Measurements from ENCODE around the gene HSFX3.
"Not testable (repeated sequence)": the region's sequence is repeated elsewhere in the genome, so short reads cannot be mapped to it uniquely, and the experiment has no call there.

Gene HSFX3

DNA sequence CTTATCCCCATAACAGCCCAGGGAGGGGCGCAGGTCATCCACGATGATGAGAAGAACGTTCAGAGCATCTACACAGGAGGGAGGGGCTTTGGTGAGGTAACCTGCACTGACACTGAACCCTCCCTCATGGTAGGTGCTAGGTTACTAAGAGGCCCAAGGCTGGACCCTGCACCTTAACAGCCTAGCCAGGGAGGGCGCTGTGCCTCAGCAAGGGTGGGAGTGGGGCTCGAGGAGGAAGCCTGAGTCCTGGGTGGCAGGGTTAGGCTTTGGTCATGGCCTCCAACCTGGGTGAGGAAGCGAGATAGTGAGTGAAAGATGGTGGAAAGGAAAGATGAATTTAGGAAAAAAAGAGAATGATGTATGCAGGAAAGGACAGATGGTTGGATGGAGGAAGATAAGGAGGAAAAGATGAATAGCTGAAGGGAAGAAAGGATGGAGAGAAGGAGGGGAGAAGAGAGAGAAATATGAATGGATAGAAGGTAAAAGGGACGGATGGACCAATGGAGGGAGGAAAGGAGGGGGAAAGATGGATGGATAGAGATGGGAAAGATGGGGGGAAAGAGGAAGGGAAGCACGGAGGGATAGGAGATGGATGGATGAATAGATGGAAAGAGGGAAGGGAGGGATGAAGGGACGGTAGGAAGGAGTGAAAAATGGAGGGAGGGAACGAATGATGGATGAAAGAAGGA, 45.4 kb downstream of the HSFX3 start:
- DNase-seq (ENCODE audit: low read depth): no peak
- H3K4me3 ChIP-seq (replicated peaks; ENCODE audit: low read depth, low read length): peak overlapping the region; percentile 65
- TF ChIP-seq, protein P1, sequence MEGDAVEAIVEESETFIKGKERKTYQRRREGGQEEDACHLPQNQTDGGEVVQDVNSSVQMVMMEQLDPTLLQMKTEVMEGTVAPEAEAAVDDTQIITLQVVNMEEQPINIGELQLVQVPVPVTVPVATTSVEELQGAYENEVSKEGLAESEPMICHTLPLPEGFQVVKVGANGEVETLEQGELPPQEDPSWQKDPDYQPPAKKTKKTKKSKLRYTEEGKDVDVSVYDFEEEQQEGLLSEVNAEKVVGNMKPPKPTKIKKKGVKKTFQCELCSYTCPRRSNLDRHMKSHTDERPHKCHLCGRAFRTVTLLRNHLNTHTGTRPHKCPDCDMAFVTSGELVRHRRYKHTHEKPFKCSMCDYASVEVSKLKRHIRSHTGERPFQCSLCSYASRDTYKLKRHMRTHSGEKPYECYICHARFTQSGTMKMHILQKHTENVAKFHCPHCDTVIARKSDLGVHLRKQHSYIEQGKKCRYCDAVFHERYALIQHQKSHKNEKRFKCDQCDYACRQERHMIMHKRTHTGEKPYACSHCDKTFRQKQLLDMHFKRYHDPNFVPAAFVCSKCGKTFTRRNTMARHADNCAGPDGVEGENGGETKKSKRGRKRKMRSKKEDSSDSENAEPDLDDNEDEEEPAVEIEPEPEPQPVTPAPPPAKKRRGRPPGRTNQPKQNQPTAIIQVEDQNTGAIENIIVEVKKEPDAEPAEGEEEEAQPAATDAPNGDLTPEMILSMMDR (IDR thresholded peaks at IDR 0.05; ENCODE audit: low read length, missing control alignments): no peak

DNA sequence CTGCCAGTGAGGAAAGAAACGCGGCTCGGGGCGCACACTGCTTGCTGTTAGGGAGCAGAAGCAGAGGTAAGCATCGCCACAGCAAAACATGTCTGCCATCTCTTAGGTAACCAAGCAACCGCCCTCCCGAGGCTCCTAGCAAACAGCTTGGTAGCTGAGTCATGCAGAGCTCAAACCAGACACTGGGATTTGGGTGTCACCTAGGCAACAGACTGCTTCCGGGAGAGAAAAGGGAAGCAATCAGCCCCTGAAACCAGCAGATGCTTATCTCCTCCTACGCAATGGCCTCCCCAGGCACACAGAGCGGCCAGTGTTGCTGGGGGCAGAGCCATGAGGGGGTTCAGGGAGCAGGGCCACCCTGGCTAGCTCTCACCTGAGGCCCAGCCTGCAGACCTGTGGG, 46.3 kb downstream of the HSFX3 start:
- DNase-seq (ENCODE audit: low read depth): peak; percentile 63
- H3K4me3 ChIP-seq (replicated peaks; ENCODE audit: low read depth, low read length): not testable (repeated sequence)

DNA sequence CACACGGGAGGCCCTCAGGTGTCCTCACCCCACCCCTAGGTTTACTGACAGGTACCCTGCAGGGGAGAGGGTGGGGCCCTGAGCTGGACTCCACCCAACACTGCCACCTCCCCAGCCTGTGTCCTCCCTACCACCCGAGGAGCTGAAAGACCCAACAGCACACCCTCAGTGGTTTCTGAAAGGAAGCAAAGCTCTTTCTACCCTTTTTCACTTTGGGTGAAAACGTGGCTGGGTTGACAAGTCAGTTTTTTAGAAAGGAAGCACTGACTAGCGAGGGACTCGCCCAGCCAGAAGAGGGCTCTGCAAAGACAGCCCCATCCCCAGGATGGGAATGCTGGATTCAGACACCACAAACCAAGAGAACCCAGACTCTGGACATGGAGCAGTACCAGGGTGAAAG, 46.8 kb downstream of the HSFX3 start:
- not testable (repeated sequence) for DNase-seq (ENCODE audit: low read depth); H3K4me3 ChIP-seq (replicated peaks; ENCODE audit: low read depth, low read length)

DNA sequence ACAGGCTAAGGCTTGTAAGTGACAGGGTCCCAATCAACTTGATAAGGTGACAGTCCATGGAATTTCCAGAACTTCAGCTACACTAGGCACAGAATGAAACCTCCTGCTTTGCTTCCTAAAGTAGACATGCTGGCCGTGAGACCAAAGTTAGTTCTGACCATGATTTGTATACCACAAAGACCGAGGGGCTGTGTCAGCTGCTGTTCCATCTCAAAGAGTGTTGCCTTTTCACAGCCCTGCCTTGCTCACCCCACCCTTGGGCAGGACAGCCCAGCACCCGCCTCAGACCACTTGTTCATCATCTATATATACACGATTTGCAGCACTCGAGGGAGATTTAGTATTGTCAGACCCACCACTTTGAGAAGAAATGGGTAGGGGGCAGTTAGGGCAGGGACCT, 50.0 kb downstream of the HSFX3 start:
- no peak overlapping the region for H3K4me3 ChIP-seq (replicated peaks; ENCODE audit: low read depth, low read length)
- TF ChIP-seq, protein P1 (IDR thresholded peaks at IDR 0.05; ENCODE audit: low read length, missing control alignments): no peak
- DNase-seq (ENCODE audit: low read depth): no peak

DNA sequence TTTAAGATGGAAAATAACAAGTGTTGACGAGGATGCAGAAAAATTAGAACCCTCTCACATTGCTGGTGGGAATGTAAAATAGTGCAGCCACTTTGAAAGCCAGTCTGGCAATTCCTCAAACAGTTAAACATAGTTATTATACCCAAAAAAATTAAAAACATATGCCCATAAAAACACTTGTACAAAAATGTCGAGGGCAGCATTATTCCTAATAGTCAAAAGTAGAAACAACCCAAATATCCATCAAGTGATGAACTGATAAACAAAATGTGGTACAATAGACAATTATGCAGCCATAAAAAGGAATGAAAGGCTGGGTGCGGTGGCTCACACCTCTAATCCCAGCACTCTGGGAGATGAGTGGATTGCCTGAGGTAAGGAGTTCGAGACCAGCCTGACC, 51.0 kb downstream of the HSFX3 start:
- H3K4me3 ChIP-seq (replicated peaks; ENCODE audit: low read depth, low read length): no peak overlapping the region
- TF ChIP-seq, protein P1 (IDR thresholded peaks at IDR 0.05; ENCODE audit: low read length, missing control alignments): no peak
- no peak for DNase-seq (ENCODE audit: low read depth)
